ENCODE results near the gene HSPA14. TPM values are rescaled to one million over a fixed set of nuclear protein-coding genes. Genes with fewer than 3 reads are reported as not detected.

HSPA14 gene
- total RNA-seq, 2 donors from 2014 or later = 7.7 to 16.0 TPM

DNA sequence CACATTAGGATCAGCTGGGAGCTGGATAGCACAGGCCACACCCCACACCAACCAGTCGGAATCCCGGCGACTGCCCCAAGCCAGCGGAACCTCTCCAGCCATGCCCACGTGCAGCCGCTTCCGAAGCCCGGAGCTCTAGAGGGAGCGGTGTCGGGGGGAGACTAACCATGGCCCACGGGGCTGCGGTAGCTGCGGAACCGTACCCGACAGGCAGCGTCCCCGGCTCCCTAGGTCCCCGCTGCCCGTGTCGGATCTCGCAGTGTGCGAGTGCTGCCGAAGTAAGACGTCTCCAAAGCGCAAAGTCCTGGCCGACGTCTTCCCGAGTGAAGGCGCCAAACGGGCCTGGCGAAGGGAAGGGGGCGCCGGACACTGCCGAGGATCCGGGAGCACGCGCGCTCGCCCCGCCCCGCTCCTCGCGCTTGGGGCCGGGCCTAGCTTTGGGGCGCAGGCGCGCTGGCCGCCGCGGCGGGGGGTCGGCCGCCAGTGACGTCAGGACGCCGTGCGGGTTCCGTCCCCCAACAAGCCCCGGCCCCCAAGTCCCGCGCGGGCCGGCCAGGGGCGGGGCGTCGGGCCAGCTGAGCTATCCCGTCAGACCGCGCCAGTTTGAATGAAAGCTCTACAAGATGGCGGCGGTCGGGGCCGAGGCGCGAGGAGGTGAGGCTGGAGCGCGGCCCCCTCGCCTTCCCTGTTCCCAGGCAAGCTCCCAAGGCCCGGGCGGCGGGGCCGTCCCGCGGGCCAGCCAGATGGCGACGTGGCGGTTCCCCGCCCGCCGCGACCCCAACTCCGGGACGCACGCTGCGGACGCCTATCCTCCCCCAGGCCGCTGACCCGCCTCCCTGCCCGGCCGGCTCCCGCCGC lies 40.4 kb downstream of the HSPA14 start, which contains the start of gene SUV39H2:
TSS of gene SUV39H2 (plus strand) at position 601 of the 858 bp plus-strand sequence. CDS start at position 624, 23 bp downstream.
- peak; percentile 74 for ATAC-seq (ENCODE audit: insufficient number of reproducible peaks, low FRiP score, low read depth)
- TF ChIP-seq, protein P1, sequence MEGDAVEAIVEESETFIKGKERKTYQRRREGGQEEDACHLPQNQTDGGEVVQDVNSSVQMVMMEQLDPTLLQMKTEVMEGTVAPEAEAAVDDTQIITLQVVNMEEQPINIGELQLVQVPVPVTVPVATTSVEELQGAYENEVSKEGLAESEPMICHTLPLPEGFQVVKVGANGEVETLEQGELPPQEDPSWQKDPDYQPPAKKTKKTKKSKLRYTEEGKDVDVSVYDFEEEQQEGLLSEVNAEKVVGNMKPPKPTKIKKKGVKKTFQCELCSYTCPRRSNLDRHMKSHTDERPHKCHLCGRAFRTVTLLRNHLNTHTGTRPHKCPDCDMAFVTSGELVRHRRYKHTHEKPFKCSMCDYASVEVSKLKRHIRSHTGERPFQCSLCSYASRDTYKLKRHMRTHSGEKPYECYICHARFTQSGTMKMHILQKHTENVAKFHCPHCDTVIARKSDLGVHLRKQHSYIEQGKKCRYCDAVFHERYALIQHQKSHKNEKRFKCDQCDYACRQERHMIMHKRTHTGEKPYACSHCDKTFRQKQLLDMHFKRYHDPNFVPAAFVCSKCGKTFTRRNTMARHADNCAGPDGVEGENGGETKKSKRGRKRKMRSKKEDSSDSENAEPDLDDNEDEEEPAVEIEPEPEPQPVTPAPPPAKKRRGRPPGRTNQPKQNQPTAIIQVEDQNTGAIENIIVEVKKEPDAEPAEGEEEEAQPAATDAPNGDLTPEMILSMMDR (IDR thresholded peaks at IDR 0.05) = no peak
- peaks cover 14 to 26% of the 10 kb centered on the region in 2 donors for H3K4me1 ChIP-seq (ENCODE audit: control insufficient read depth in 1 of 2, low read depth in 2 of 2)

DNA sequence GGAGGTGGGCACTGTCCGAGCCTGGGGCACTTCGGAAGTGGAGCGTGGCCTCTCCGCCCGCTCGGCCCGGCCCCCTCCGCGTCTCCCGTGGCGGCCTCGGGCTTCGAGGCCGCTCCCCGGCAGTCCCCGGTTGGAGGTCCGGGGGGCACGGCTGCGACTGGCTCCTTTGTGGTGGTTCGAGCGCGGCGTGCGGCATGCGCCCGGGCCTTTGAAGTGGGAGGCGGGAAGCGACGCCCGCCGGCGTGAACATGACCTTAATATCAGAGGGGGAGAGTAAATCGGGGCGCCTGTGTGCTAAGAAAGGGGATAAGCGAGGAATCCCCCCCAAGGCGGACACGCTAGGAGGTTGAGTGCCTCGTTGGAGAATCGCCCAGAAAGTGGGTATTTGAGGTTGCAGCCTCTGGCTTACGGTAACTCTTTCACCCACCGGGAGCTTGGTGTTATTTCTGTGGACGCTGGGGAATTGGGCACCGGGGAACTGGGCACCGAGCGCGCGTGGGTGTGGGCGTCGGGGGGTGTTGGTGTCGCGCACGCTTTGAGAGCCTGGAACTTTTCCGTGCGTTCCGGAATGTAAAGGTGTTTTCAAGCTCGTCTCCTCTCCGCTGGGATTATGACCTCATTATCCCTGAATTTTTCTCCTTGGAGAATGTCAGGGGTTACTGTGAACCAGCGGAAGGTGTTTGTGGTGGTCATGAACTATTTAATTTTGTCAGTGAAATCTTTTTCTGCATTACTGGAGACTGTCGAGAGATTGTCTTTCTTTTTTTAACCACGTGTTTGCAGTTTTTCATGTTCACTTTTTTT lies 41.2 kb downstream of the HSPA14 start:
- H3K36me3 ChIP-seq = no peaks in the 10 kb centered on the region
- DNase-seq (ENCODE audit: low spot score) = no peak
- H3K4me3 ChIP-seq = peak overlapping the region; percentile 96
- H3K4me1 ChIP-seq (ENCODE audit: control insufficient read depth in 1 of 2, low read depth in 2 of 2) = peaks cover 14 to 26% of the 10 kb centered on the region in 2 donors
- peak overlapping the region; percentile 43 to 91 for H3K27ac ChIP-seq
- no peaks in the 10 kb centered on the region for H3K9me3 ChIP-seq
- H3K27me3 ChIP-seq (replicated peaks; ENCODE audit: insufficient read depth) = no peaks in the 10 kb centered on the region
- no peak for ATAC-seq (ENCODE audit: insufficient number of reproducible peaks, low FRiP score, low read depth)
- TF ChIP-seq, protein P1 (IDR thresholded peaks at IDR 0.05) = no peak

More for the DNA sequence above, 40.4 kb downstream of the HSPA14 start, which contains the start of gene SUV39H2:
- Histone ChIP-seq H3K27ac (peak within 1 kb of the TSS; percentile 83 to 91), H3K9me3 (no peaks in the 10 kb centered on the region), H3K4me3 (peak within 1 kb of the TSS; percentile 96), H3K36me3 (no peaks in the 10 kb centered on the region), H3K27me3 (replicated peaks; ENCODE audit: insufficient read depth) (no peaks in the 10 kb centered on the region)
- DNase-seq (ENCODE audit: low spot score) = peak; percentile 81

DNA sequence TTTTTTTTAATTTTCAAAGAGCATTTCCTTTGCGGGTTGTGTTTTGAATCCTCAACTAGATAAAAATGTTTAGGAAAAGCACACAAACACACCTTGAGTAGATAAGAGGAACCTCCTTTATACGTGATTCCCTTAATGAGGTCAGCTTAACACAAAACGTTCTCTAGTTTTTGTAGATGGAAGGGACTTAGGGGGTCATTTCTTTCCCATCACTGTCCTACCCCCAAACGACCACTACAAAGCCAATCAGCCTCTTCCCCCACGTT lies 41.8 kb downstream of the HSPA14 start:
- Histone ChIP-seq H3K27me3 (replicated peaks; ENCODE audit: insufficient read depth) (no peaks in the 10 kb centered on the region), H3K4me1 (ENCODE audit: control insufficient read depth in 1 of 2, low read depth in 2 of 2) (peaks cover 14 to 26% of the 10 kb centered on the region in 2 donors), H3K36me3 (no peaks in the 10 kb centered on the region), H3K9me3 (no peaks in the 10 kb centered on the region), H3K4me3 (peak overlapping the region; percentile 96), H3K27ac (no peak overlapping the region)
- DNase-seq (ENCODE audit: low spot score) = no peak
- TF ChIP-seq, protein P1 (IDR thresholded peaks at IDR 0.05) = no peak
- ATAC-seq (ENCODE audit: insufficient number of reproducible peaks, low FRiP score, low read depth) = no peak

DNA sequence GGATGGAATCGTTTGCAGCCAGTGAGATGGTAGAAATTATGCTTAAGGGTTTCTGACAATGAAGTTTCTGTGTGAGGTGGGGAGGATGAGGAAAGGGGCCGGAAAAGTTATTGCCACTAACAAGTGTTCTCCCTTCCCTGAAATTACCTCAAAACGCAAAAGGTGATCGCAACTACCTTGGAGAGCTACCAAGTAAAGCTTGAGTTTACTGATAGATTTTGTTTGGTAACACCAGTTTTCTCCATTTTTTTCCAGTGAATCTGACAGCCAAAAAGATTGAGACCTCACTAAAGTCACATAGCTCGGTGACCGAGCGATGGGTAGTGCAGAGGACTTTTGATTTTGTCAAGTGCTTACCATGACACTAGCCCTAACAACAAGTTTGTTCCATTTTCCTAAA lies 42.1 kb downstream of the HSPA14 start:
- Histone ChIP-seq H3K27me3 (replicated peaks; ENCODE audit: insufficient read depth) (no peaks in the 10 kb centered on the region), H3K9me3 (no peaks in the 10 kb centered on the region), H3K27ac (no peak overlapping the region), H3K4me1 (ENCODE audit: control insufficient read depth in 1 of 2, low read depth in 2 of 2) (peaks cover 14 to 26% of the 10 kb centered on the region in 2 donors), H3K36me3 (no peaks in the 10 kb centered on the region), H3K4me3 (no peak overlapping the region)
- ATAC-seq (ENCODE audit: insufficient number of reproducible peaks, low FRiP score, low read depth) (no peak), DNase-seq (ENCODE audit: low spot score) (no peak)
- TF ChIP-seq, protein P1 (IDR thresholded peaks at IDR 0.05) = no peak

GRCh38 chr10:14884082-14884481 lies 46.0 kb downstream of the HSPA14 start:
- DNase-seq (ENCODE audit: low spot score) (no peak), ATAC-seq (ENCODE audit: insufficient number of reproducible peaks, low FRiP score, low read depth) (no peak)
- no peak overlapping the region for H3K27ac ChIP-seq
- no peaks in the 10 kb centered on the region for H3K36me3 ChIP-seq
- peaks cover 6 to 14% of the 10 kb centered on the region in 2 donors for H3K4me1 ChIP-seq (ENCODE audit: control insufficient read depth in 1 of 2, low read depth in 2 of 2)
- no peaks in the 10 kb centered on the region for H3K27me3 ChIP-seq (replicated peaks; ENCODE audit: insufficient read depth)
- no peak overlapping the region for H3K4me3 ChIP-seq
- H3K9me3 ChIP-seq = no peaks in the 10 kb centered on the region
- TF ChIP-seq, protein P1 (IDR thresholded peaks at IDR 0.05) = no peak

Measured in thoracic aorta (tissue), 2 donors.